Fibroblast of lung (primary cell): Measurements from ENCODE around the gene SMPD3. TPM values are rescaled to one million over a fixed set of nuclear protein-coding genes. Genes with fewer than 3 reads are reported as not detected.

Source experiments
- DNase-seq, 2 donors: peaks; one replicate each; pipeline versions ENCODE4 v3.0.0 to v3.0.0-alpha.2; 2010; ENCODE audit warnings: low read depth in 2 of 2
- H2AFZ ChIP-seq: 2 replicates; pipeline ENCODE4 v1.5.1; 2012; ENCODE audit warnings: low read length, control low read depth, inconsistent platforms
- H3K27ac ChIP-seq: 2 replicates; pipeline ENCODE4 v1.5.1; 2011; ENCODE audit warnings: low read length, control low read depth; ENCODE audit not compliant: insufficient read depth
- H3K27me3 ChIP-seq: 2 replicates; pipeline ENCODE4 v1.5.1; 2011; ENCODE audit warnings: mild to moderate bottlenecking, low read length; ENCODE audit not compliant: control insufficient read depth, insufficient read depth
- H3K36me3 ChIP-seq: 2 replicates; pipeline ENCODE4 v1.5.1; 2011; ENCODE audit warnings: low read length; ENCODE audit not compliant: control insufficient read depth, insufficient read depth
- H3K4me1 ChIP-seq: 2 replicates; pipeline ENCODE4 v1.5.1; 2011; ENCODE audit warnings: low read length; ENCODE audit not compliant: control insufficient read depth, insufficient read depth; ENCODE audit errors: extremely low read depth
- H3K4me2 ChIP-seq: 2 replicates; pipeline ENCODE4 v1.5.1; 2011; ENCODE audit warnings: low read length, control low read depth; ENCODE audit not compliant: insufficient read depth; ENCODE audit errors: extremely low read depth
- H3K4me3 ChIP-seq, 4 experiments: fragments of 200-600 bp in 1 of 4; sonication (generic) in 1 of 4; replicated peaks in 1 of 4; 2 replicates each; pipeline ENCODE4 v1.5.1; 2011 to 2016; ENCODE audit warnings: low read length in 4 of 4, low read depth in 3 of 4, mild to moderate bottlenecking in 3 of 4, control low read depth in 2 of 4, inconsistent platforms in 1 of 4, mixed read lengths in 1 of 4; ENCODE audit not compliant: insufficient read depth in 1 of 4; ENCODE audit errors: control extremely low read depth in 1 of 4
- H3K79me2 ChIP-seq: 2 replicates; pipeline ENCODE4 v1.5.1; 2012; ENCODE audit warnings: mild to moderate bottlenecking, low read length, inconsistent platforms; ENCODE audit not compliant: control insufficient read depth, insufficient read depth
- H3K9ac ChIP-seq: 2 replicates; pipeline ENCODE4 v1.5.1; 2011; ENCODE audit warnings: mild to moderate bottlenecking, low read length, control low read depth; ENCODE audit not compliant: insufficient read depth
- H3K9me3 ChIP-seq: 2 replicates; pipeline ENCODE4 v1.5.1; 2012; ENCODE audit warnings: low read depth, low read length; ENCODE audit not compliant: control insufficient read depth, insufficient read depth
- H4K20me1 ChIP-seq: 2 replicates; pipeline ENCODE4 v1.5.1; 2011; ENCODE audit warnings: low read length; ENCODE audit not compliant: control insufficient read depth, insufficient read depth; ENCODE audit errors: extremely low read depth
- CTCF ChIP-seq, 2 donors: IDR thresholded peaks in 1 of 2; conservative IDR thresholded peaks in 1 of 2; 1 replicate in 1 of 2; 2 replicates in 1 of 2; pipeline ENCODE4 v1.5.1; 2011 to 2012; ENCODE audit warnings: low read length in 2 of 2, control low read depth in 1 of 2, inconsistent platforms in 1 of 2, low read depth in 1 of 2, mild to moderate bottlenecking in 1 of 2
- EZH2 ChIP-seq: IDR thresholded peaks from 2 replicates; pipeline ENCODE4 v1.5.1; 2012; ENCODE audit warnings: low read length, control low read depth, mild to moderate bottlenecking; ENCODE audit errors: missing control alignments
- polyA plus RNA-seq, 2 donors: library from polyadenylated mRNA; depleted of rRNA in 1 of 2; stranded (reverse) in 1 of 2; unstranded in 1 of 2; fragments of >200 nt; gene quantifications; 2 replicates each; pipeline ENCODE4 v1.2.1, GENCODE V29; 2011 to 2012; ENCODE audit warnings: missing spikeins in 1 of 2
- total RNA-seq: library from RNA; depleted of rRNA; stranded (reverse); fragments of >200 nt; gene quantifications from 2 replicates; pipeline ENCODE4 v1.2.1, GENCODE V29; 2014

SMPD3 gene
- total and polyA plus RNA-seq, 2 donors (not counting 1 experiment from before 2014, with no cell fraction given), result under 0.01 to 0.08 TPM

DNA sequence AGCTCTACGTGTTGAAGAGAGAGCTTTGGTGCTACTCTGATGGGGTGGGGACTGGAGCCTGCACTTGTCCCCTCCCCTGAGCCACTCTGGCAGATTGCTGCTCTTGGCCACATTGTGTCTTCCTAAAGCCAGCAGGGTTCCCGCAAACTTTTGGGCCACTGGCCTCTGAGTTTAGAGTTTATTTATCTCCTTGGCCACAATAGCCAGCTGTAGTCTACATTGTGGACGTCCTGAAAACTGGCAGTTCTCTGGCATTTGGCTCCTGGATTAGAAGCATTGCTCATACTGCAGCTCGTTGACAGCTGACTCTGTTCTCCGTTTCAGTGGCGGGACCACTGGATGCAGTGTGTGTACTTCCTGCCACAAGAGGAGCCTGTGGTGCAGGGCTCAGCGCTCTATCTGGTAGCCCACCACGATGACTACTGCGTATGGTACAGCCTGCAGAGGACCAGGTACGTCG is 102.9 kb downstream of the SMPD3 start:
- no peaks in the 10 kb centered on the region for H3K27me3 ChIP-seq
- TF ChIP-seq EZH2, result no peak
- TF ChIP-seq CTCF (conservative IDR thresholded peaks at IDR 0.05 in 1 of 2, IDR thresholded peaks at IDR 0.05 in 1 of 2; ENCODE audit: low read depth in 1 of 2, low read length in 2 of 2), result no peak
- peaks cover 18% of the 10 kb centered on the region for H3K36me3 ChIP-seq
- no peaks in the 10 kb centered on the region for H3K4me1 ChIP-seq
- H2AFZ ChIP-seq, result no peak overlapping the region
- H4K20me1 ChIP-seq, result no peaks in the 10 kb centered on the region
- no peak overlapping the region for H3K9ac ChIP-seq
- H3K4me3 ChIP-seq, result no peak overlapping the region
- H3K27ac ChIP-seq, result no peak overlapping the region
- H3K4me2 ChIP-seq, result peak overlapping the region; percentile 13
- peak in 1 of 2 donors; percentile 48 for DNase-seq
- H3K79me2 ChIP-seq, result no peaks in the 10 kb centered on the region
- H3K9me3 ChIP-seq, result no peaks in the 10 kb centered on the region

- H3K4me2 ChIP-seq, result no peak overlapping the region
Measured at GRCh38 chr16:68344252-68344651, 104.1 kb downstream of the SMPD3 start.

DNA sequence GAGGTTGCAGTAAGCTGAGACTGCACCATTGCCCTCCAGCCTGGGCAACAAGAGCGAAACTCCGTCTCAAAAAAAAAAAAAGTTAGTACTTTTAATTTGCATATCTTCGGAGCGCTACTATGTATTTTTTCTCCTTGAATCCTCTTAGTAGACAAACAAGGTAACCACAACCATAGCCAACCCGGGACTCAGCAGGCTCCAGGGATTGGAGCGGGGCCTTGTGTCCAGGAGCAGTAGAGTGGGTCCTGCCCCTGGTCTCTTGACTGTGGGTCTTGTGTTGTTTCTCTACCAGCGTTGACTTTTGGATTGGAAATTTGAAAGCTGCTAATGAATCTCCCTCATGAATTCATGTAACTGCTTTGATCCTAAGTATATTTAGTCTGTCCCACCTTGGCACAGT is 105.2 kb downstream of the SMPD3 start:
- Histone ChIP-seq H3K9me3 (no peaks in the 10 kb centered on the region), H3K4me3 (no peak overlapping the region), H3K27me3 (no peaks in the 10 kb centered on the region), H3K27ac (no peak overlapping the region), H2AFZ (no peak overlapping the region), H3K9ac (no peak overlapping the region), H4K20me1 (no peaks in the 10 kb centered on the region), H3K79me2 (no peaks in the 10 kb centered on the region), H3K4me1 (no peaks in the 10 kb centered on the region), H3K4me2 (no peak overlapping the region), H3K36me3 (peaks cover 27% of the 10 kb centered on the region)
- TF ChIP-seq EZH2 (no peak), CTCF (conservative IDR thresholded peaks at IDR 0.05 in 1 of 2, IDR thresholded peaks at IDR 0.05 in 1 of 2; ENCODE audit: low read depth in 1 of 2, low read length in 2 of 2) (no peak)
- no peak for DNase-seq

More at GRCh38 chr16:68344252-68344651, 104.1 kb downstream of the SMPD3 start:
- peaks cover 25% of the 10 kb centered on the region for H3K36me3 ChIP-seq
- no peaks in the 10 kb centered on the region for H3K9me3 ChIP-seq
- no peak overlapping the region for H2AFZ ChIP-seq
- H4K20me1 ChIP-seq, result no peaks in the 10 kb centered on the region
- no peak overlapping the region for H3K9ac ChIP-seq
- no peaks in the 10 kb centered on the region for H3K79me2 ChIP-seq
- no peak overlapping the region for H3K4me3 ChIP-seq
- H3K4me1 ChIP-seq, result no peaks in the 10 kb centered on the region
- no peak for DNase-seq
- H3K27ac ChIP-seq, result no peak overlapping the region
- H3K27me3 ChIP-seq, result no peaks in the 10 kb centered on the region
- TF ChIP-seq CTCF (conservative IDR thresholded peaks at IDR 0.05 in 1 of 2, IDR thresholded peaks at IDR 0.05 in 1 of 2; ENCODE audit: low read depth in 1 of 2, low read length in 2 of 2), result no peak
